Caki2 (cell line): ENCODE results near the gene ZNF48. TPM values are rescaled to one million over a fixed set of nuclear protein-coding genes. Genes with fewer than 3 reads are reported as not detected.
A peak's percentile ranks its signal among the peaks of the same experiment; 100 is the strongest.

Experiments used
- DNase-seq: peaks from one replicate; pipeline ENCODE4 v3.0.0-alpha.2; 2015; ENCODE audit warnings: low read depth
- in situ Hi-C: cut with HindIII; loops from 2 replicates; pipeline ENCODE4 v1.10.0; 2016; ENCODE audit warnings: low sequenced_read_pairs, low pct_unique_long_range_greater_than_20kb, mixed read lengths
- total RNA-seq: library from RNA; depleted of rRNA; stranded (reverse); fragments of >200 nt; shearing (Covaris generic); gene quantifications from 2 replicates; pipeline ENCODE4 v1.2.3, GENCODE V29; 2014; ENCODE audit warnings: low replicate concordance

The ZNF48 gene
- total RNA-seq, 1 experiment from 2014 or later, result 35.6 TPM

GRCh38 chr16:30357715-30358576 lies 37.3 kb upstream of the ZNF48 start:
- in situ Hi-C loops, result no loop called here
- DNase-seq, result no peak

DNA sequence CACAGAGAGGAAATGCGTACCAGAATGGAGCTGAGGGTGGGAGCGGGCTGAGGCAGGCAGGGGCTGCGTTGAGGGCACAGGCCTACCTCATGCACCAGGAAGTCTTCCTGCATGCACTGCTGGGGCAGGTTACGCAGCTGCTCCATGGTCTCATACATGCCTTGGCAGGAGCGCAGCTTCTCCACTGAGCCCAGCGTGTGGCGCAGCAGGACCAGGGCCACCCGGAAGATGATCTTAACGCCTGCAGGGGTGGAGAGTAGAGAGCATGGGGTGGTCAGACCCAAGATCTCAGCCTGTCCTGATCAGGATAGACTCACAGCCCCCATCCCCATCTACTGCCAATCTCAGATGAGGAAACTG lies 36.7 kb upstream of the ZNF48 start:
- DNase-seq, result no peak
- in situ Hi-C loops, result no loop called here

DNA sequence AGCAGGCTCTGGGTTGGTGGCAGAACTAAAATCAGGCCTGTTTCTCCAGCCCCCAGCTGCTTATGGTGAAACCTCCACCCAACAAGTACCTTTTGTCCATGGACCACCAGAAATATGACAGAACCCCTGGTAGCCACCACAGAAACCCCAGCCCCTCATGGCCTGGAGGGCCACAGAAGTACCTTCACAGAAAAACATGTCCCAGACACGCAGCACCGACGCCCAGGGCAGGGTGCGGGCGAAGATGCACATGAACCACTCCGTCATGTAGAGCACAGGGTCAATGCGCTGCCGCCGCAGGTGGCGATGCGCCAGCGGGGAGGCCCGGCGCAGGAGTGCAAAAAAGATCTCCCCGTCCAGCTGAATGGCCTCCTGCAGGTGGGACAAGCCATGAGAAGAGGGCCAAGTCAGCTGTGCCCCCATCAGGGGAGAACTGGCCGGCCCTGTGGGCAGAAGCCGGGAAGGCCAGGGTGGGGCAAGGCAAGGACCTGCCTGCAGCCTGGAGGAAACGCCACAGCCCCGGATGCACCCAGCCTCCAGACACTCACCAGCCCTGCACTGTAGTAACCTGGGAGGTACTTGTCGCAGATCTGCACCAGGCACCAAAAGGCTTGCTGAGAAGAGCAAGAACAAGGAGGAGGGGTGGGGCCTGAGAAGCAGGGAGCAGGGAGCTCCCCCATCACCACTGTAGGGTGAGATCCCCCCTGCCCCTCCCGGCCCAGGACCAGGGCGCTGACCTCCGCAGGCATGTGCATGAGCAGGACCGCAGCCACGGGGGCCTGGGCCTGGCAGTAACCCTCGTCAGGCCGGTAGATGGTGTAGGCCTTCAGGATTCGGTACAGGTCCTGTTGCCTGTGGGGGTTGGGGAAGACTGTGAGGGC lies 36.0 kb upstream of the ZNF48 start:
- no peak for DNase-seq
- in situ Hi-C loops, result no loop called here

DNA sequence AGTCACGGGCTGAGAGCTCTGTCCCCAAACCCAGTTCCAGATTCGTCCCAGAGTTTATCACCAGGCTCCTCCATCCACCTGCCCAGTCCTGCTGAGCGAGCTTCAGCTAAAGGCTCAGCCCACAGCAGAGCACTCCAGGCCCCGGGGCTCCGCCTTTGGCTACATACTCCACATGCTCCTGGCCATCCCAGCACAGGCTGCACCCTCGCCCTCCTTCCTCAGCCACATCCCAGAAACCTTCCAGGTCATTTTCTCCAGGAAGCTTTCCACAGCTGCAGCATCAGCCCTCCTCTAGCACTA lies 35.4 kb upstream of the ZNF48 start:
- in situ Hi-C loops, result no loop called here
- no peak for DNase-seq

GRCh38 chr16:30361180-30361579 lies 34.0 kb upstream of the ZNF48 start:
- in situ Hi-C loops, result no loop called here
- no peak for DNase-seq

DNA sequence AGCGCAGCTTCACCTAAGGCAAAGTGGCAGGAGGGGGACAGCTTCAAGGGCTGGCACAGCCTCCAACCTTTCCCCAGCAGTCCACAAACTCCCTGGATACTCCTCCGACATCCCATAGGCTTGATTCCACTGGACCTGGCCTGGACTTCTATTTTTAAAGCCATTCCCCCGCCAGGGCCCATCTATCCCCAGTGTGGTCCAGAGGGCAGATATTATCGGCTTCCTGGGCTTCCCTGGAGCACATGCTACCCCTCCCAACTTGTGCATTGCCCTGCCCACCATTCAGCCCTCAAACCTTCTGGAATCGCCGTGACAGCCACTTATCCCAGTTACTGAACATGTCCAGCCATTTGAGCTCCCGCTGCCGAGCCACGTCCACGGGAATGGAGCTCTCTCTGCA lies 30.0 kb upstream of the ZNF48 start:
- in situ Hi-C loops, result no loop called here
- DNase-seq, result no peak

DNA sequence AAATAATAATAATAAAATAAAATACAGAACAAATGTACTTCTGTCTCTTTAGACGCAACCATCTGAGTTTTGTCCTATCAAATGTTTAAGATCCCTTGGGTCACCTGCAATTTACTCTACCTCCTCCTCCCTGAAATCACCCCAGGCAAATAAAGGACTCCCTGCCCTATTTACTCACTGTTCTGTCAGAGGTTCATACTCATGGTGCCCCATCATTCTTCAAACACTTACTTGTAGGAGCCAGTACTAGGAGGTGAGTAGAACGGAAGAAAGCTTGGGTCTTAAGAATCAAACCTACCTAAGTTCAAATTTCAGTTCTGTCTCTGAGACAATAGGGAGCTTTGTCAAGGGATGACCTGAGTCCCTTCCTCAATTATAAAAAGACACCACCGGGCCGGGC lies 28.7 kb upstream of the ZNF48 start:
- in situ Hi-C loops, result no loop called here
- no peak for DNase-seq

DNA sequence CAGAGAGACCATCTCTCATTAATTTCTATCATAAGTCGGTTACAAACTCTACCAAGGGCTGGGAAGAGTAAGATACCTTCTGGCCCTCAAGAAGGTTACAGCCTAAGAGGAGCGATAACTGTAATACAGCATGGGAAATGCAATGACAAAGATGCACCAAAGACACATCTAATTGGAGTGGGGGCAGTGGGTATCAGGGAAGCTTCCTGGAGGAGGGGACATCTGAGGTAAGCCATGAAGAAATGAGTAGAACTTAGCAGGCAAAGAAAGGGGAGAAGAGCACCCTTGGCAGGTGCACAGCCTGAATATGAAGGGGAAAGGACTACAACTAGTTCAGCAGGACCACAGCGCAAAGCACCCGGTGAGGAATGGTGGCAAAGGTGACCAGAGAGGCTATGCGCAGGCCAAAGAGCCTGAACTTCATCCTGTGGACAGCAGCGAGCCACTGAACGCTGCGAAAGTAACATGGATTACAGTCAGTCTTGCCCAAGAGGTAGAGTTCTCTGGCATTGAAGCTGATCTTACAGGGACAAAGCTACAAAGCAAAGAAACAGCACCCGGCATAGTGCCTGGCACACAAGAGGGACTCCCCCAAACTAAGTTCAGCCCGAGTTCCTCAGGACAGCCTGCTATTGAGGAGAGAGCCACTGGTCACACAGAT lies 27.7 kb upstream of the ZNF48 start:
- no peak for DNase-seq
- in situ Hi-C loops, result no loop called here

- in situ Hi-C loops, result no loop called here
- no peak for DNase-seq
Observed at GRCh38 chr16:30368122-30368791, 27.0 kb upstream of the ZNF48 start.

DNA sequence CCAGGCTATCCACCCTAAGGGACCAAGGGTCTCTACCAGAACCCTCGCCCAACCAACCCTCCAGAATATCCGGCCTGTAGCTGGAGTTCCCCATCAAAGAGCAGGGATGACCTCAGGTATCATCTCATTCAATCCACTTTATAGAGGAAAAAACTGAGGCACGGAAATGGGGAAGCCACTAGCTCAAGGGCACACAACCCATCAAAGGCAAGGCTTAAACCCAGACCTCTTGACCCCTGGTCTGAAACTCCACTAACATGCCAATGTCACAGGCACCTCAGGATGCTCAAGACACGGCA lies 26.5 kb upstream of the ZNF48 start:
- no peak for DNase-seq
- in situ Hi-C loops, result no loop called here

GRCh38 chr16:30369091-30369937 lies 25.9 kb upstream of the ZNF48 start:
- DNase-seq, result no peak
- in situ Hi-C loops, result no loop called here

DNA sequence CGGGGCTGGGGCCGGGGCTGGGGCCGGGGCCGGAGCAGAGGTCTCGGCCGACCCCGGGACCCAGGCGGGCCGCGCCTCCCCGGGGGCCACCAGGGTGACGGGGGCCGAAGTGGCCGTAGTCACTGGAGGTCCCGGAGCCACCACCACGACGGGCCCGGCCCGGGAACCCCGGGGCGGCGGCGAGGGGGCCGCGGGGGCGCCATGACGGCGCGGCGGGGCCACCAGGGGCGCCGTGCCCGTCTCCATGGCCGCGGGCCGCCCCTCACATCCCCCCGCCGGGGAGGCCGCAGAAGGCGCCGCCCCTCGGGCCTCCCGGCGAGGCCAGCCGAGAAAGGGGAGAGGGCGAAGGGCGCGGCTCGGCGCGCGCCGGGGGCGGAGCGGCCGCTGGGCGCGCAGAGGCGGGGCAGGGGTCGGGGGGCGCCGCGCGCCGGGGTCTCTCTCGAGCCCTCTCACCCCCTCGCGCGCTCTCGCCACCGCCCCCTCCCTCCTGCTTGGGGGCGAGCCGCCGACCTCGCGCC lies 25.2 kb upstream of the ZNF48 start:
- DNase-seq, result no peak
- in situ Hi-C loops, result no loop called here

GRCh38 chr16:30370456-30371247 lies 24.6 kb upstream of the ZNF48 start, which contains the start of gene TBC1D10B:
TSS of gene TBC1D10B (minus strand) at chr16:30370494. CDS start at chr16:30370183, 311 bp downstream.
- peak; percentile 100 for DNase-seq
- in situ Hi-C loops, result no loop called here

- DNase-seq, result no peak
- in situ Hi-C loops, result no loop called here
Observed at GRCh38 chr16:30371248-30371816, 23.9 kb upstream of the ZNF48 start.

DNA sequence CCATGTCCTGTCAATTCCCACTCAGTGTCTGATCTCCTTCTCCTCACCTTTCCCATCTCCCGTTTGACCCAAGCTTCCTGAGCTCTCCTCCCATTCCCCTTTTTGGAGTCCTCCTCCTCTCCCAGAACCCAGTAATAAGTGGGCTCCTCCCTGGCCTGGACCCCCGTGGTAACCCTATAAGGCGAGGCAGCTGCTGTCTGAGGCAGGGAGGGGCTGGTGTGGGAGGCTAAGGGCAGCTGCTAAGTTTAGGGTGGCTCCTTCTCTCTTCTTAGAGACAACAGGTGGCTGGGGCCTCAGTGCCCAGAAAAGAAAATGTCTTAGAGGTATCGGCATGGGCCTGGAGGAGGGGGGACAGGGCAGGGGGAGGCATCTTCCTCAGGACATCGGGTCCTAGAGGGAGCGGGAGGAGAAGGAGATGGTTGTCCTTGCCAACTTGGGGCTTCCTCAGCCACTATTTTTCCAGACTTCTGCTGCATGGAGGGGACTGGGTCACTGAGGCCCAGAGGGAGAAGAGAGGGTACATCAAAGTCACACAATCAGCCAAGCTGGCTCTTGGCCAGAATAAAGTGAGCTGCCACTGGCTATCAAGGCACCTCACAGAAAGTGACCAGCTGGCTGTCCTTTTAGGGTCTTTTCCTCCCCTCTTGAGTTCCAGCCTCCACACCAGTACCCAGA lies 23.0 kb upstream of the ZNF48 start:
- in situ Hi-C loops, result no loop called here
- DNase-seq, result no peak

- DNase-seq, result no peak
- in situ Hi-C loops, result no loop called here
Observed at GRCh38 chr16:30372725-30373124, 22.5 kb upstream of the ZNF48 start.
